ENCODE measurements around the gene EIF4E3.

- no peak for TF ChIP-seq EZH2 (IDR thresholded peaks at IDR 0.05; ENCODE audit: insufficient read depth, low read length)
- no peak for TF ChIP-seq CTCF (IDR thresholded peaks at IDR 0.05; ENCODE audit: insufficient read depth, low read depth, low read length)
Measured at GRCh38 chr3:71671216-71671845, 53.9 kb downstream of the EIF4E3 start.

All from astrocyte (in vitro differentiated cells and primary cell).